ENCODE results near the gene CHMP4B. TPM values are rescaled to one million over a fixed set of nuclear protein-coding genes. Genes with fewer than 3 reads are reported as not detected.

CHMP4B gene, protein sequence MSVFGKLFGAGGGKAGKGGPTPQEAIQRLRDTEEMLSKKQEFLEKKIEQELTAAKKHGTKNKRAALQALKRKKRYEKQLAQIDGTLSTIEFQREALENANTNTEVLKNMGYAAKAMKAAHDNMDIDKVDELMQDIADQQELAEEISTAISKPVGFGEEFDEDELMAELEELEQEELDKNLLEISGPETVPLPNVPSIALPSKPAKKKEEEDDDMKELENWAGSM
- 10 to 100 TPM; 63.7 to 74.0 (median 70.0) TPM for total RNA-seq
- 43.2 TPM for total RNA-seq (2013)

DNA sequence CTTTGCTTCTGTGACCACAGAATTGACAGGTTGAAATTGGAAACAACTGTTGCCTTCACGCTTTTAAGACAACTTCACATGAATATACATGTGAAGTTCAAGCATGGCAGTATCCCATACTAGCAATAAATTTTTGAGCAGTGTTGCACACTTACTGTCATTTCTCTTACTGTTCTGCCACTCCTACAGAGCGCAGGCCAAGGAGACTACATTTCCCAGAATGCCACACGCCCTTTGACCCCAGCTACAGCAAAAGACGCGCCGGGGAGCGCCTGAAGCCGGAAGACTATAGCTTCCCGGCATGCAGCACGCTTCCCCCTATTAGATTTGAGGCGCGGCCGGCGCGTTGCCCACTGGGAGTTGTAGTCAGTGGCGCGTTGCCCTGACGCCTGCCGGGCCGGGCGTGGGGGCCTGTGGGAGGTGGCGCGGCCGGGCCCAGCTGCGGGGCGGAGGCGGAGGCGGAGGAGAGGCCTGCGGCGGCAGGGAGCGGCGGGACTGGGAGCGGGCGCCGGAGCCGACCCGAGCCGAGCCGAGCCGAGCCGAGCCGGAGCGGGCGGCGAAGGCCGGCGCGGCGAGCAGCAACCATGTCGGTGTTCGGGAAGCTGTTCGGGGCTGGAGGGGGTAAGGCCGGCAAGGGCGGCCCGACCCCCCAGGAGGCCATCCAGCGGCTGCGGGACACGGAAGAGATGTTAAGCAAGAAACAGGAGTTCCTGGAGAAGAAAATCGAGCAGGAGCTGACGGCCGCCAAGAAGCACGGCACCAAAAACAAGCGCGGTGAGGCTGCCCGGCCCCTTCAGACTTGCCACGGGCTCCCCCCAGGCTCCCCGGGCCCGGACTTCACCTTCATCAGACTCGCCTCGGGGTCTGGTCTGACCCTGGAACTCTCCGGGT, at the start of gene CHMP4B:
TSS of gene CHMP4B (plus strand) at position 464 of the 891 bp plus-strand sequence. CDS start at position 585, 121 bp downstream.
- ATAC-seq (peak; percentile 93 to 99 (median 98)), DNase-seq (peak; percentile 96 to 98)
- Mint-ChIP-seq H3K27me3 (ENCODE audit: low read depth in 2 of 2) (no peaks in the 10 kb centered on the region), H3K27ac (peak within 1 kb of the TSS; percentile 93 to 98), H3K9me3 (no peaks in the 10 kb centered on the region), H3K4me1 (peaks cover 36 to 38% of the 10 kb centered on the region in 2 donors), H3K4me3 (peak within 1 kb of the TSS; percentile 92), H3K36me3 (no peaks in the 10 kb centered on the region)
- Histone ChIP-seq H3K36me3 (ENCODE audit: control insufficient read depth, insufficient read depth, low read length) (peaks cover 6% of the 10 kb centered on the region), H3K4me3 (ENCODE audit: low read length) (peak within 1 kb of the TSS; percentile 89), H3K27me3 (ENCODE audit: control insufficient read depth, insufficient read depth, low read length) (no peaks in the 10 kb centered on the region), H3K27ac (ENCODE audit: low read length) (peak within 1 kb of the TSS; percentile 54), H3K9me3 (ENCODE audit: control insufficient read depth, insufficient read depth, low read length) (no peaks in the 10 kb centered on the region), H3K4me1 (ENCODE audit: control insufficient read depth, insufficient read depth, low read length) (peaks cover 30% of the 10 kb centered on the region)
- TF ChIP-seq, protein P1, sequence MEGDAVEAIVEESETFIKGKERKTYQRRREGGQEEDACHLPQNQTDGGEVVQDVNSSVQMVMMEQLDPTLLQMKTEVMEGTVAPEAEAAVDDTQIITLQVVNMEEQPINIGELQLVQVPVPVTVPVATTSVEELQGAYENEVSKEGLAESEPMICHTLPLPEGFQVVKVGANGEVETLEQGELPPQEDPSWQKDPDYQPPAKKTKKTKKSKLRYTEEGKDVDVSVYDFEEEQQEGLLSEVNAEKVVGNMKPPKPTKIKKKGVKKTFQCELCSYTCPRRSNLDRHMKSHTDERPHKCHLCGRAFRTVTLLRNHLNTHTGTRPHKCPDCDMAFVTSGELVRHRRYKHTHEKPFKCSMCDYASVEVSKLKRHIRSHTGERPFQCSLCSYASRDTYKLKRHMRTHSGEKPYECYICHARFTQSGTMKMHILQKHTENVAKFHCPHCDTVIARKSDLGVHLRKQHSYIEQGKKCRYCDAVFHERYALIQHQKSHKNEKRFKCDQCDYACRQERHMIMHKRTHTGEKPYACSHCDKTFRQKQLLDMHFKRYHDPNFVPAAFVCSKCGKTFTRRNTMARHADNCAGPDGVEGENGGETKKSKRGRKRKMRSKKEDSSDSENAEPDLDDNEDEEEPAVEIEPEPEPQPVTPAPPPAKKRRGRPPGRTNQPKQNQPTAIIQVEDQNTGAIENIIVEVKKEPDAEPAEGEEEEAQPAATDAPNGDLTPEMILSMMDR (IDR thresholded peaks at IDR 0.05) = no peak
- intact Hi-C loops (cut with micrococcal nuclease) = loop anchor here (1.0 to 5.0 kb wide), 3 partner anchors 91 to 301 kb away; partner anchors contain the start of genes EIF2S2, PXMP4 and RALY
- under 1% methylated on average over 71 of the region's 71 CpGs for WGBS (ENCODE audit: insufficient coverage)

DNA sequence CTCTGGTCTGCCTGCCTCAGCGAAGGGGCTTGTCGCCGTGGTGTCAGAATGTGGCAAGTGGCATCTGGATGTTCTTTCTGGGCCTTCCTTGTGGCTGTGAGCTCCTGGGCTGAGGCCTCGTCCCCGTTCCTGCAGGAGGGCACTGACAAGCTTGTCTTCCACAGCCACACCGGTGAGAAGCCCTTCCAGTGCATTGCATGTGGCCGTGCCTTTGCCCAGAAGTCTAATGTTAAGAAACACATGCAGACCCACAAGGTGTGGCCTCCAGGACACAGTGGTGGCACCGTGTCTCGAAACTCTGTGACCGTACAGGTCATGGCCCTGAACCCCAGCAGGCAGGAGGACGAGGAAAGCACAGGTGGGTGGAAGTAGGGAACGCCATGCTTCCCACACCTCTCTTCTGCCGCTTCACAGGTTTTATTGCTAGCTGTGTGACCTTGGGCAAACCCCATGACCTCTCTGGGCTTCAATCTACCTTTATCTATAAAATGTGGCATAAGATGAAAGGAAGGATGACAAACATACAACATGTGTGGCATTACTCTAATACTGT, 49.4 kb upstream of the CHMP4B start:
- intact Hi-C loops (cut with micrococcal nuclease) = no loop called here
- no peak overlapping the region for H3K27ac Mint-ChIP-seq
- peaks cover 16% of the 10 kb centered on the region for H3K36me3 ChIP-seq (ENCODE audit: control insufficient read depth, insufficient read depth, low read length)
- TF ChIP-seq, protein P1 (IDR thresholded peaks at IDR 0.05) = no peak
- H3K4me3 Mint-ChIP-seq = no peak overlapping the region
- H3K9me3 Mint-ChIP-seq = no peaks in the 10 kb centered on the region
- H3K4me3 ChIP-seq (ENCODE audit: low read length) = no peak overlapping the region
- H3K27ac ChIP-seq (ENCODE audit: low read length) = no peak overlapping the region
- H3K9me3 ChIP-seq (ENCODE audit: control insufficient read depth, insufficient read depth, low read length) = no peaks in the 10 kb centered on the region
- 95% methylated on average over 12 of the region's 13 CpGs for WGBS (ENCODE audit: insufficient coverage)
- DNase-seq (no peak), ATAC-seq (no peak)
- H3K27me3 ChIP-seq (ENCODE audit: control insufficient read depth, insufficient read depth, low read length) = no peaks in the 10 kb centered on the region
- H3K36me3 Mint-ChIP-seq = no peaks in the 10 kb centered on the region
- H3K4me1 ChIP-seq (ENCODE audit: control insufficient read depth, insufficient read depth, low read length) = no peaks in the 10 kb centered on the region
- H3K27me3 Mint-ChIP-seq (ENCODE audit: low read depth in 2 of 2) = no peaks in the 10 kb centered on the region
- no peaks in the 10 kb centered on the region for H3K4me1 Mint-ChIP-seq

DNA sequence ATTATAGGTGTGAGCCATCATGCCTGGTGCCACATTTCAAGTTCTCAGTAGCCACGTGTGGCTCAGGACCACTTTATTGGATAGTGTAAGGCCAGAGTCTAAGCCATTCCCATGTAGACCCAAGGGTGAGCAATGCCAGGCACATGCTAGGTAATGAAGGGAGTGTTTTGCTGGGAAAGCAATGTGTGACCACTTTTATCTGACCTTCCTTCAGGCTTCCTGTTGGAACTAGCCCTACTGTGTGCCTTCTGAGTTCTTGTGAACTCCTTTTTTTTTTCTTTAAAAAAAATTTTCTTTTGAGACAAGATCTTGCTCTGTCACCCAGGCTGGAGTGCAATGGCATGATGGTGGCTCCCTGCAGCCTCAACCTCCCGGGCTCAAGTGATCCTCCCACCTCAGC, 46.0 kb upstream of the CHMP4B start:
- H3K4me3 Mint-ChIP-seq = no peak overlapping the region
- H3K9me3 ChIP-seq (ENCODE audit: control insufficient read depth, insufficient read depth, low read length) = no peaks in the 10 kb centered on the region
- H3K4me1 Mint-ChIP-seq = no peaks in the 10 kb centered on the region
- no peaks in the 10 kb centered on the region for H3K27me3 Mint-ChIP-seq (ENCODE audit: low read depth in 2 of 2)
- no peak overlapping the region for H3K27ac Mint-ChIP-seq
- H3K4me1 ChIP-seq (ENCODE audit: control insufficient read depth, insufficient read depth, low read length) = no peaks in the 10 kb centered on the region
- H3K27ac ChIP-seq (ENCODE audit: low read length) = no peak overlapping the region
- no peak overlapping the region for H3K4me3 ChIP-seq (ENCODE audit: low read length)
- TF ChIP-seq, protein P1 (IDR thresholded peaks at IDR 0.05) = no peak
- H3K9me3 Mint-ChIP-seq = no peaks in the 10 kb centered on the region
- peaks cover 12% of the 10 kb centered on the region for H3K36me3 ChIP-seq (ENCODE audit: control insufficient read depth, insufficient read depth, low read length)
- H3K27me3 ChIP-seq (ENCODE audit: control insufficient read depth, insufficient read depth, low read length) = no peaks in the 10 kb centered on the region
- no peak for DNase-seq
- H3K36me3 Mint-ChIP-seq = no peaks in the 10 kb centered on the region
- 84% methylated on average over 2 of the region's 2 CpGs for WGBS (ENCODE audit: insufficient coverage)
- intact Hi-C loops (cut with micrococcal nuclease) = no loop called here
- no peak for ATAC-seq
